Activated gamma-delta T cell treated with anti-CD3 and anti-CD28 coated beads, Interleukin-2, amount 50 U/mL, for 16 hours (primary cell): ENCODE data around the gene JAG1.

Experiments used
- DNase-seq: peaks from one replicate; pipeline ENCODE4 v3.0.0-alpha.2; 2020; ENCODE audit warnings: low read depth

JAG1 gene

DNA sequence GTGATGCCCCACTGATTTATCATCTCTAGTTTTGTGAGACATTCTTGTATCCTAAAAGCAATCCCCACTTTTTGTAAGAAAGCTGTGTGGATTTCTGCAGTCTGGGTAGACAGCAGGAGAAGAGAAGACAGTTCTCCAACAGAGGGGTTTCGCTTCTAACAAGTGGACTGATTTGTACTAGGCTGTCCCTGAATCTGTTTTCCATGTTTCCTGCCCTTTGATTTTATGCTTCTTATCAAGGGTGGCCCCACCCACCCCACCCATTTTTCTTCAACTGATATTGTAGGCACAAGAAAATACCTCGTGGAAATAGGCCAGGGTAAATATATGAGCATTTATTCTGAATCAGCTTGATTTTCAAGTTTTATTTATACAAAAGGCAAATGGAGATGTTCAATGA, 25.7 kb upstream of the JAG1 start:
- no peak for DNase-seq

DNA sequence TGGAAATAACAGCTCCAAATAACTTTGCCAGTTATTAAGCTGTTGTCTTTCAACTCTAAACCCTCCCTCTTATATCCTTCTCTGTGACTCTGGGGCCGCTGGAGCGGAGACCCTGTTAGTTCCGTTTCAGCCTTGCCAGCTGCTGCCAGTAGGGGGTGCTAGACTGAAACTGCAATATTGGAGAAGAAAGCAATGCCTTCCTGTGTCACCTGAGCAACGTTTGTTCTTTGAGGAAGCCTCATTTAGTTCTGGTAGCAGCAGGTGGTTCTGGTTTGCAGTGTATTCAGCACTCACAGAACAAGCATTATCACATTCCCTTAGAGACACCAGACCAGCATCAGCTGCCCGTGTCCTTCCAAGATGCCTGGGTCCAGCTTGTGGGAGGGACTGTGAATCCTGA, 22.9 kb upstream of the JAG1 start:
- DNase-seq = no peak

DNA sequence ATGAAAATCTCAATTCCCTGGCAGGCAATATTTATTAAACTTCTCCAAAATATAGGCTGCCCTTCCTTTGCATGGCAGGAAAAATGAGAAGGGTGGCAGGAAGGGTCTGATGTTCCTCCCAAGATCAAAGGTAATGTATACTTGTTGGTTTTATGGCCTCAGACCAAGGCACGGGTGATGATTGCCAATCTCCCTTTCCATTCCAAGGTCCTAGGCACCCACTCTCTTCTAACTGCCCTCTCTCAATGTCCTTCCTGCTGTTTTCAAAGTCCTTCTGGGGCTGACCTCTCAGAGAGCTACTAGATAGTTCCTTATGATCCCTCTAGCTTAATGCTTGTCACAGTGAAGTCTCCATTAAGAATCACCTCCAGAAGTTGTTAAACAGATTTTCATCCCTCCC, 15.6 kb upstream of the JAG1 start:
- DNase-seq = no peak

DNA sequence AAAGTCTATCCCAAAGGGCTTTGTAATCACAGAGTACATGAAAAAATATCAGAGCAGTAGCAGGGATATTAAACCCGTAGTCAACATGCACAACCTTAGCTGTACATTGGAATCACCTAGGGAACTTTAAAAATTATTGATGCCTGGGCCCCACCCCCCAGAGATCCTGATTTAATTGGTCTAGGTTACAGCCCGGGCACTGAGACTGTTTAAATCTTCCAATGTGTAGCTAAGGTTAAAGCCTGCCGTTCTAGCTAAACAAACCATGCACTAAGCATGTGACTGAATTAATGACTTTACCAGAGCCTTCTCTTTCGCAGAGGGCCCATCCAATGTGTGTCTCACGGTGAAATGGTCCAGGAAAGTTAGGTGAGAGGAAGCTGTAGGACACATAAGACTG, 14.1 kb upstream of the JAG1 start:
- no peak for DNase-seq

DNA sequence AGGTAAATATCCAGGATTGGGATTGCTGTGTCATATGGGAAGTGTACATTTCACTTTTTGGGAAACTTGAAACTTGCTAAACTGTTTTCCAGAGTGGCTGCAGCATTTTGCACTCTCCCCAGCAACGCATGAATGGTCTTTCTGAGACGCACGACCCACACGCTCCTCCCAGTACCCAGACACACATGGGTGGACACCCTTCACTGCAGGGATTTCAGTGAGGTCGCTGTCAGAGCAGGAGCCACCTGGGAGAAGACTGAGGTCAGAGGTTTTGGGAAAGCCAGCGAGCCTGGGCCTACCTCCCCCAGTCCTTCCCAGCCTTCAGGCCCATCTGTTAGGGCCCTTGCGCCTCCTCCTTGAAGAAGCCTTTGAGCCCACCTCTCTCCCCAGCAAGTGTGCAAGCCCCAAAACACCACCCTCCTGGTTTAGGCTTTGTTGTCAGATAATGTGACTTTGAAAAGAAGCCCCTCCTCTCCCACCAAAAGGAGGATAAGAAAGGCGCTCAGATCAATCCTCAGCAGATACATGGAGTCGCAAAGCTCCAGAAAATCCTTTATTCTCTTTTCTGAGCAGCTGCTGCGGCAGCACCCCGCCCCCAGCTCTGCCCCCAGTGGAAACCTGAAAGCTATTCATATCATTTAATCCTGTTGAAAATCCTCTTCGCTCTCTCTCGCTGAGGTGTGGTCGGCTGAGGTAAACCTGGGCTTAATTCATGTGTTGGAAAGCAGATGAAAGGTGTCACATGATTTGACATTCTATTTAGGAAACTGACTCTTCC, 12.7 kb upstream of the JAG1 start:
- DNase-seq = no peak

DNA sequence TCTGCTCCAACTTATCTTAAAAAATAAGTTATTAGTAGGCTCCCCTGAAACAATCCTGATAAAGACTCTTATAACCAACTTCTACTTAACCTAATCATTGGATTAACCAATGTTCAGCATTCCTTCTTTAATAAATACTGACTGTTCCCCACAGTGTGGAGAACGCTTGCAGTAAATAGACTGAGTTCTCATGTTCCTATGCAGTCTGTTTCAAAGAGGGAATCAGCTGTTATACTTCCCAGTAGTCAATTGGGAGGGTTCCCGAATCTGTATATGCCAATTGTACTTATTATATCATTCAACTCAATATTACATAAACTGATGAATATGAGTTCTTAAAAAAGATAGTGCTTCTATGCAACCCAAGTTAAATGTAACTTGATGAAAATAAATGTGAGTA, 9.7 kb upstream of the JAG1 start:
- no peak for DNase-seq

DNA sequence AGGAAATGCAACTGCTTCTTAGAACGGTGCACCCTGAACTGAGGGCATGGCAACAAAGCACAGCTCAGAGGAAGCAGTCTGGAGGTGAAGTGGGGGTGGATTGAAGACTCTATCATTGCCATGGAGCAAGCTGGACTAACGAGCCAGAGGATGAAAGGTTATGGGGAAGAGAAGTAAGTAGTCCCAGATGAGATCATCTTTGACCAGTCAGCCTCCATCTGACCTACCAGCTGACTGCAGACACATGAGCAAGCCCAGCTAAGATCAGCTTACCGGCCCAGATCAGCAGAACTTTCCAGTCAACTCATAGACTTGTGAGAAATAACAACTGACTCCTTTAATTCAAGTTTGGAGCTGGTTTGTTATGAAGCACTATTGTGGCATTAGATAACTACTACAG, 9.1 kb upstream of the JAG1 start:
- no peak for DNase-seq

DNA sequence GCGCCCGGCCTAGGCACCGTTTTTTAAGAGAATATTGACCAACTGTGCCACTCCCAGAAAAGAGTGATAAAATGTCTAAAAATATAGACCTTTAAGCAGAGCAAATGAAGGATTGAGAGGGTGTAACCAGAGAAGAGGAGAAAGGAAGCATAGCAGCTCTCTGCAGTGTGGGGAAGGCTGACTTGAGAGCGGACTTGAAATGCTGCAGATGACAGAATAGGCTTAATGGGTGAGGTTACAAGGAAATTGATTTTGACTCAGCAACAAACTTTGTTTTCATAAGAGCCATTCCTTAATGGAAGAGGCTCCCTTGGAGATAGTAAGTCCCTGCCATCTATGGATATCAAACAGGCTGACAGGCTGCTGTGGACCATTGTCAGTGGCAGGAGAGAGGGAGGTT, 7.7 kb upstream of the JAG1 start:
- no peak for DNase-seq

DNA sequence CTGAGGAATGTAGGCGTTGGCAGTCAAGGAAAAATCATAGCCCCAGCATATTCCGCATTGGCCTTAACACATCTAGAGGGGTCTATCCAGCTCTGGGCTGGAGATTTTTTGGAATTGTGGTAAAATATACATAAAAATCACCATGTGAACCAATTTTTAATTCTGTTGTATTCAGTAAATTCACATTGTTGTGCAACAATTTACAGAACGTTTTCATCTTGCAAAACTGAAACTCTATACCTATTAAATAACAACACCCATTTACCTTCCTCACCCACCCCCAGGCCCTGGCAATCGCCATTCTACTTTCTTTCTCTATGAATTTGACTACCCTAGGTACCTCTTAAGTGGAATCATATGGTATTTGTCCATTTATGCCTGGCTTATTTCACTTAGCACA, 6.8 kb upstream of the JAG1 start:
- DNase-seq = no peak

DNA sequence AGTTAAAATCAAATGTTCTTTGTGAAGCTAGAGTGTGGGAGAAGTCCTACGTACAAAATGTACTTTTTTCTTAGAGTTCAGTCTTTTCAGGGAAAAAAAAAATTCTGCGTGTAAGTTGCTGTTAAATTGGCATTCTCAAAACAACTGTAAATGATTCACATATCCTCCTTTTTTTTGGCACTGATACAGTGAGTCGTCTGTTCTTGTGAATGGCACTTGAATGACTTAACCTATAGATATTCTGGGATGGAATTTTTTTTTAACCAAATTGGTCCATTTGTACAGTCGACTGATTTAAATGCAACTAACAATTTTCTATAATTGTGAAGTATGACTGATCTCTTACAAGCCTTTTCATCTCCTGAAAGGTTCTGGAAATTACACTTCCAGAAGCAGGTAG, 5.5 kb upstream of the JAG1 start:
- no peak for DNase-seq

DNA sequence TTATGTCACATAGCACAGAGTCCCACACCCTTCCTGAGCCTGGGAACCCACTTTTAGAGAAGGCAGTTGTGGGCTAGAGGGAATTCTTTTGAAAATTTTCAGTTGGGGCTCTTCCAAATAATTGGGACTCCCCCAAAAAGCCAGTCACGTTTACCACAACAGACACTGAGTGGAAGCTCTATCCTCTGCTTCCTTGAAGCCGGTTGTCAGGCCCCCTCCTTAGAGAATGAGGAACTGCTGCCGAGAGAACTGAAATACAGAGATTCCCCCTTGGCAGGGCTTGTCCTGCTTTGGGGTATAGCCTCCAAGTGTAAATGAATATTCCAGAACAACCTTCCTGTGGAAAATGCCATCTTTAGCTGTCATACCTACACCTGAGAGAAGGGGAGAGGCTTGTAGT, 2.7 kb upstream of the JAG1 start:
- no peak for DNase-seq

DNA sequence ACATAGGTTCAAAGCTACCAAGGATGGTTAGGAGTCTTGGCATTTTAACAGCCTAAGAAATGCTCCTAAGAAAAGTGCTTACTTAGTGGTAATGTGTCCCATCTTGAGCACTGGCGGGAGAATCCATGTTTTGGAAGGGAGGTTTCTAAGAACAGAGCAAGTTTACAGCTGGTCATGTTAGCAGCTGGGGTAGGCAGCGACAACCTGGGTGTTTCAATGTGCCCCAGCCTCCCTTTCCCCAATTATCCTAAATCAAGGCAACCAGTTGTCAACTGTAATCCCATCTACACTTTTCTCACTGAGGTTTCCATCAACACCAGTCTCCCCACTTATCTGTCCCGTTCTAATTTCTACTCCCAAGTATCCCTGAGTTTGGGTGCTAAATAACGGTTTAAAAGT, 1.6 kb upstream of the JAG1 start:
- DNase-seq = no peak

DNA sequence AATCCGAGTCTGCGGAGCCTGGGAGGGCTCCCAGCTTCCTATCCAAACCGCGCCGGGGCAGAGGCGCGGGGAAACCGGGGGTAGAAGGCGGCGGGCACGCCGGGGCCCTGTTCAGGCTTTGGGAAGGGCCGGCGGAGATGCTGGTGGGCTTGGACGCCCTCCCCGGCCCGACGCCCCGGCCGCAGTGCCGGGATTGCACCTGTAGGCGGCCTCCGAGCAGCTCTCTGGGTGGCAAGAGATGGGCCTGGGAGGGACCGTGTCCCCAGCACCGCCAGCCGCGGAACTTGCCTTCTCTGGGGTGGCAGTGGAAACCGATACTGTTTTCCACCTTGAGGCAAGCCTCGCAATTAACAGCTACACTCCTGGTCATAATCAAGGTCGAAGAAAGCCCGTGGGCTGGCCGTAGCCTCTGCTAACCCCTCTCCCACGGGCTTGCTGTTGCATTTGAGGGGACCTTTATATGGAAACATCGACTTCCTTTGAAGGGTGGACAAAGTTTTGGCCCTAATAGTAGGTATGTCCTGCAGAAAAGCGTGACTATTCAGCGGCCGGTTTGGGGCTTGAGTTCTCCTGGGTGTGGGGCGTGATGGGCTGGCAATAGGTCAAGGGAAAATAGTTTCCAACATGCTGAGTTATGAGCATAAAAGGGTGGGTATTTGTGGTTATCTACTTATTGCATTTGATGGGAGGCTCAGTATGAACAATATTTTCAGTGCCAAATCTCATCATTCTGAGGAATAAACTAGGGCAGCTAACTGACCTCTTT, 1.1 kb upstream of the JAG1 start:
- no peak for DNase-seq

DNA sequence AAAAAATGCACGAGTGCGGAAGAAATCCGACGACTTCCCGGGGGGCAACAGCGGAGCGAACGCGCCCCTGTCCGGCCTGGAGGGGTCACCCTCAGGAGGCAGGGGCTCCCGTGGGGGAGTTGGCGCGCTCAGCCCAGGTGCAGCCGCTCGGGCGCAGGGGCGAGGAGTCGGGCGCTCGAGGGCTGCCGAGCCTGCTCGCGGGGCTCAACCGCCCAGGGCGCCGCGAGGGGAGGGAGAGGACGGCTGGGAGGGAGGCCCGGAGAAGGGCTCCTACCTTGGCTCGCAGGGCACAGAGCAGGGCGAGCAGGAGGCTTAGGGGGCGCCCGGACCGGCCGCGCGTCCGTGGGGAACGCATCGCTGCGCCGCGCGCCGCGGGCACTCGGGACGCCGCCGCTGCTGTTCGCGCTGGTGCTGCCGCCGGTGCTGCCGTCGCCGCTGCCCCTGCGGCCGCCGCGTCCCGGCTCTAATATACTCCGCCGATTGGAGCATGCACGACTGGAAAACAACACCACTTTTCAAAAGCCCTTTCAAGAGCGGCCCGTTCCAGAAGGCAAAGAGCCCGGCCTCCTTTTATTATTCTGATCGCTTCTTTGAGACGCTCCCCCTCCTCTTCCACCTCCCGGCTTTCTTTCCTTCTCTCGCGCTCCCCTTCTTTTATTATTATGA, 490 bp downstream of the JAG1 start:
- DNase-seq = no peak

DNA sequence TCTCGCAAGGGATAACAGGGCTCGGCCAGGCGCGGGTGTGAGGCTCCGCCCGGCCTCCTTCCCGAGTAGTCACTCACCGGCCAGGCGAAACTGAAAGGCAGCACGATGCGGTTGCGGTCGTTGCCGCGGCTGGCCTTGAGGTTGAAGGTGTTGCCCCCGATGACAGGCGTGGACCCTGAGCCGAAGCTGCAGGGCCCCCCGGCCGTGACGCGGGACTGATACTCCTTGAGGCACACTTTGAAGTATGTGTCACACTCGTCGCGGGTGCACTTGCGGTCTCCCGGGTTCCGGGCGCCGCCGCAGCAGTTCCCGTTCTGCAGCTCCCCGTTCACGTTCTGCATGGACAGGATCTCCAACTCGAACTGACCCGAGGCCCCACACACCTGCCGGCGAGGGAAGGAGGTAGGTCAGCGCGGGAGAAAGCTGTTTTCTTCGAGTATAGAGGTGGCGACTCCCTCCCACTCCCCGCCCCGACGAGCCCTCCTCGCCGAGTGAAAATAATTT, 1.1 kb downstream of the JAG1 start:
- DNase-seq = no peak

DNA sequence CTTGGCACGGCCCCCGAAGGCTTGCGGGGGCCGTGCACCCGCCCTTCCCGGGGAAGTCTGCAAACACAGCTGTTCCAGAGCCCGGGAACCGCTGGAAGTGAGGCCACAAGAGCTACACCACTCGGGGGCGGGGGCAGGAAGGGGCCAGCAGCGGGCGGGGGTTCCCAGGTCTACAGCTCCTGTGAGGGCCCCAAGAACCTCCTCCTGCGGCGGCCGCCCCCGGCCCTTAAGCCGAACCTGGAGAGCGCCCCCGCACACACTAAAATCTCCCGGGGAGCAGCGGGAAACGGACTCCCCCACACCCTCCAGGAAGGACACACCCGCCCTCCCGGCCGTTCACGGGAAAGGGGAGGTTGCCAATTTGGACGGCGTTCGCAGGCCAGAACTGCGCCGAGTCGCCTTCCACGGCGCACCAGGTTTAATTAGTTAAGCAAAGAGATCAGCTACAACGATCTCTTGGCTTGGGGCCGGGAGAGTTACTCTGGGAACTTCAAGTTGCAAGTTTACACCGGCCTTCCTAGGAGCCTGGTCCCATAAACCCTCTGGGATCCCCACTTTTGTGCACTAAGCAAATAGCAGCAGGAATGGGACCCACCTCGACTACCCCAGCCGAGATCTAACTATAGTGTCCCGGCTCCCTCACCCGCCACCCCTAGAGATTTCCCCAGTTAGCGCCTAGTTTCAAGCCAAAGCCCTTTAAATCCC, 1.7 kb downstream of the JAG1 start:
- DNase-seq = no peak

DNA sequence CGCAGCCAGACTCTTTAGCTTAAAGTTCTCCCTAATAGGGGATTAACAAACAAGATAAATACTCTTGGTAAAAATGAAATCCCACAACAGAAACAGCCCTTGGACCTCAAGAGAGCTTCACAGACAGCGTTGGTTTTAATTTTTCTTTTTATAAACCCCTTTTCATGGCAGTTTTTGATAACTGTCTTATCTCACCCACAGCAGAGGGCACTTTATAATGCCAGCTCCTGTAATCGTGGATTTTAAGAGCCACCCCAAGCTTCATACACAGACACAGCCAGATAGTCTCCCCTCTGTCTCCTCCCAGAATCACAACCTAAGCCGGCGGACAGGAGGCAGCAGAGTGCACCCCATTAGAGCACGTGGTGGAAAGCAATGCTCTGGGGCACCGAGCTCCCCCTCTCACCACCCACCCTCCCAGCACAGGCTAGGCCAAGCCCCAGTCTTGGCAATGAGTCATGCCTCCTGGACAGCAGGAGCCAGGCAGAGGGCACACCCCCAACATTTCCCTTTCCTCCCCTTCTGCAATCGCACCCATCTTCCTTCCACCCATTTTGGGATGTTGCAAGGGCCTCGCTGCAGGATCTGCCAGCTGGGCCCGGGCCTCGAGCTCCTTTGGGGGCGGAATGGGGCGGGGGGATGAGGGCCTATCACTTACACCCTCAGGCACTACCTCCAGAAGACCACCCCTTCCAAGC, 2.4 kb downstream of the JAG1 start:
- DNase-seq = no peak

DNA sequence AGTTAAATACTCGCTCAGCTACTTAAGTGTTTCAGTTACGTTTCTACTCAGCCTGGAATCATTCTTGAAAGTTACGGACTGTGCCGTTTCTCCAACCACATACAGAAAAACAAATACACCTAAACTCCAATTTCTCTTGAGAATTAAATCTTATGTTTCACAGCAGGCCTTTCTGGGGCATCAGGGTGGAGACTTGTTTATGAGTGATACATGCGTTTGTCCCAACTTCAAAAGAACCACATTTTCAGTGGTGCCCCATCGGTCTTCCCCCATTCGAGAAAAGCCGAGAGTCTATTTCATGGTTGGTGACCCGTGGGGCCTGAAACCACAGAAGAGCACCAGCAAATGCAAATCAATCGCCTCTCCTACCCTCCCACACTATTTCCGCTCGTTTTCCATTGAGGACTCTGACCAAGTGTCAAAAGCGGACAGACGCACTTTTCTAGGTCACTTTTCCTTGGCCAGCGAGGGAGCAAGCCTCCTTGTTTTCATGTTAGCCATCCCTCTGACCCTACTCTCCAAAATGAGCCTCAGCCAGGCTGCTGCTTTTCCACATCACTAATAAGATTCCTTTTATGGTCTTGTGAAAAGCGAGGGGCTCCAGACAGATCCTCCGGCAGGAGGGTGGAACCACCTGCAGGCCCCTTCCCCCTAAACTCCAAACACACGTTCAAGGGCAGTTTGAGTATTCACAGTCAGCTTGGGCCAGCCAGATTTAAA, 3.1 kb downstream of the JAG1 start:
- DNase-seq = no peak

DNA sequence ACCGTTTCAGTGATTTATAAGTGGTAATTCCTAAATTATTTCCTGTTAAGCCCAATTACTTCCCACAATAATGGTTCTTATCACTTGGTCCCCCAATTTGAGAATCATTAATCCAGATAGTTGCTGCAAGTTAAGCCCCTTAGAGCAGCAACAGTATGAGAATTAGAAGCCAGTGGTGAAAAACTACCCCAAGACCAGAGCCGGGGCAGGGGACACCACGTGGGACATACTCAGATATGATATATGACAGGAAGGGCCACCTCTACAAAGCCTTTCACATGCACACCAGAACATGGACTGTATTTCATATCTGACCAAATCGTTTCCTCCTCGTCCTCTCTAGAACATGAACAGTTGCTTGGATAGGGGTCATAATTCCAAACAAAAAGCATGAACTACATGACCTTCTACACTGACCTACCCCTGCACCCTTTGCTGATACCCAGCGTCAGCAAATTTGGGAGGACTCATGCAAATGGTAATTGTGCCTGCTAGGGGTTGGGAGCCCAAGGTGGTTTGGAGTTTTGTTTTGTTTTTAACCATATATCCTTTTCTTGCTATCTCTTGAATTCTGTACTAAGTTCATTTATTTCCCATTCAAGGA, 3.9 kb downstream of the JAG1 start:
- DNase-seq = no peak

DNA sequence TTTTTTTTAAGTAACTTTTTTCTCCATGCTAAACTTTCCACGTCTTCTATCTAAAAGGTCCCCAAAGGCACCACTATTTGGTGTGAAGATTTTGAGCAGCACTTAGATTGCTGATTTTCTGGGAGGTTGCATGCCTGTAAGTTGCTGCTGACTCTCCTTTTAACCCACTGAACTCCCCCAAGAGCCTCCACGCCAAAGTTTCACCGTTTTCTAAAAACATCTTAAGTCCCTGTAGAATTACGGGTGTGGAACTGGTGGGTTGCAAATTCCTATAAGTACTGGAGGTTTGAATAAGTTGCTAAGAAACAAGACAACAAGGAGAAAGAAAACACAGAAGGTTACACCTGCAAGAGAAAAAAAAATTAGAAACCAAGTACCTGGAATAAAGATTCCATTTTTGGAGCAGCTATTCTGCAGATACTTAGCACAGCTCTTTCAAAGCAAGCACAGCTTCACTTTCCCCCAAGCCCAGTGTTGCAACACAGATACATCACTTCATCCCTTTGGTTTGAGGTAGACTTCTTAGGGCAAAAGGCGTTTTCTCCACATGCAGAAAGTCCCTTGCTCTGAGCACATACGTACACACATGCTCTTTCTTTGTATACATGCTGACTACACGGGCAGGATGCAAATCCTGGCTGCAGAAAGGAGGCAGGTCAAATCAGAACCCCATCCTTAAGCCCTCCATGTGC, 5.0 kb downstream of the JAG1 start:
- no peak for DNase-seq
